T-helper 1 cell treated with Interleukin-12 subunit alpha and Interleukin-12 subunit beta and Interleukin-4 antibody, amounts not matched to agents 30 μg/mL and 1 μg/mL, for 36 hours (primary cell): ENCODE data around the gene CMTM8.
"Not testable (repeated sequence)": the region's sequence is repeated elsewhere in the genome, so short reads cannot be mapped to it uniquely, and the experiment has no call there.

Source experiments
- H3K27ac Mint-ChIP-seq: one replicate; pipeline ENCODE4 v1.8.0; 2021; ENCODE audit warnings: mild to moderate bottlenecking, mixed read lengths
- H3K27me3 Mint-ChIP-seq: one replicate; pipeline ENCODE4 v1.8.0; 2021; ENCODE audit warnings: low read depth, mixed read lengths
- H3K36me3 Mint-ChIP-seq: one replicate; pipeline ENCODE4 v1.8.0; 2021; ENCODE audit warnings: low read depth, mixed read lengths
- H3K4me1 Mint-ChIP-seq: one replicate; pipeline ENCODE4 v1.8.0; 2021; ENCODE audit warnings: low read depth, mixed read lengths
- H3K4me3 Mint-ChIP-seq: one replicate; pipeline ENCODE4 v1.8.0; 2021; ENCODE audit warnings: mild to moderate bottlenecking, moderate library complexity, mixed read lengths
- H3K9me3 Mint-ChIP-seq: one replicate; pipeline ENCODE4 v1.8.0; 2021; ENCODE audit warnings: mixed read lengths

Gene CMTM8

DNA sequence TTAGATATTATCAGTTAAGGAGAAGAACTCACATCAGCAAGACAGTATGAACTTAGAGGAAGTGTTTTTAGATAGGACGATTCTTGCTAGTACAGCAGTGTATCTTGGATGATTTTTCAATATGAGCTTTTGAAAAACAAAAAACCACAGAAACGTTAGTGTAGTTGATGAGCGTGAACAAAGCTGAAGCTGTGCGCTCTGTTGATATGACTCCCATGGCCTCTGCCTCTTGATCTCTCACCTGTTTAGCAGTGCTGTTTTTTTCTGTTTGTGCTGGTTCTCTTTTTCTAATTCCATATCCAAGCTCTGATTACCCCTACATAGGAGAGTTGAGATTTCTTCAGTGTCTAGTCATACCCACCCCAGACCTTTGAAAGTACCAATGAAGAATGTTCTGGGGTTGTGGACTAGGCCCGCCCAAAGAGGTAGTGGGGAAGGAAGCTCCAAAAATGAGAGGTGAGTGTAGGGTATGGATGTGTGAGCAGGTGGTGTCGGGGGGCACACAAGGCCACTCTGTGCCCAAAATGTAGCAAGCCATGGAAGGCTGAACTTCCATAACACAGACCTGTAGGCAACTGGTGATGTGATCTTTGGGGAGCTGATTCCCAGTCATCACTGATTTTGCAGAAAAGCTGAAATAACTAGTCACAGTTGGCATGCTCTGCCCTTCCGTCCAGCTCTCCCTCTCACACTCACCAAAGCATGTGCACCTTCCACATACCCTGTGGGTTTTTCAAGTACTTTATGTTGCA lies 133.2 kb downstream of the CMTM8 start:
- Mint-ChIP-seq H3K36me3 (peaks cover 6% of the 10 kb centered on the region), H3K27ac (peak overlapping the region; percentile 92), H3K4me3 (peak overlapping the region; percentile 32), H3K4me1 (peaks cover 23% of the 10 kb centered on the region), H3K9me3 (no peaks in the 10 kb centered on the region), H3K27me3 (no peaks in the 10 kb centered on the region)

DNA sequence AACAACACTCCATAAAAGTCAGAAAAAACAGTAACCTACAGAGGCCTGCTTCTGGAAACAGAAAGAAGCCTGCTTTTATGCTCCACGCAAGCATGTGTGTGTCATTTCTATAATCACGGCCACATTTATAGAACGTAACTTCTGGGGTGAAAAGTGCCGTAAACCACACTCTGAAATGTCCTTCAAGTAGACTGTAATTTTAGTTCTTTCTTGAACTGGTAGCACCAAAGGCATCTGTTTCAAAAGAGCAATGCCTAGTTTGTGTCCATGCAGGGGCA lies 133.7 kb downstream of the CMTM8 start:
- H3K4me3 Mint-ChIP-seq: no peak overlapping the region

DNA sequence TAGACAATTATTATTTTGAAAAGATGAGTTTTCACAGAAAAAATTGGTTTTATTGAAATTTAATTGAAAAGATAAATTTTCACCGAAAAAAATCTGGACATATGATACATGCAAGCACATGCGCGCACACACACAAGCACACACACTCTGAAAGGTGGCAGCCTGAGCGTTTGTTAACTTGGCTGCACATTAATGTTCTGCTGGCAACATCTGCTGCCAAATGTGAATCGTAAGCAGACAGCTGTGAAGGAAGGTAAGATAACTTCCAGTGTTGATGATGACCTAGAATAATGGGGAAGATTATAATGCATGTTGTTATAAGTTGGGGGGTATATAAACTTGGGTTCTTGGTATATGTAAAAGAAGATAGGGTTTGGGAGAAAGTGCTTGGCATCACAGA lies 134.8 kb downstream of the CMTM8 start:
- no peaks in the 10 kb centered on the region for H3K9me3 Mint-ChIP-seq
- H3K4me3 Mint-ChIP-seq: no peak overlapping the region
- H3K4me1 Mint-ChIP-seq: peaks cover 14% of the 10 kb centered on the region
- peaks cover 2% of the 10 kb centered on the region for H3K27me3 Mint-ChIP-seq
- no peak overlapping the region for H3K27ac Mint-ChIP-seq
- peaks cover 6% of the 10 kb centered on the region for H3K36me3 Mint-ChIP-seq

More for the DNA sequence above, 133.7 kb downstream of the CMTM8 start:
- peaks cover 6% of the 10 kb centered on the region for H3K36me3 Mint-ChIP-seq
- H3K4me1 Mint-ChIP-seq: peaks cover 20% of the 10 kb centered on the region
- H3K9me3 Mint-ChIP-seq: no peaks in the 10 kb centered on the region
- H3K27ac Mint-ChIP-seq: peak overlapping the region; percentile 92
- no peaks in the 10 kb centered on the region for H3K27me3 Mint-ChIP-seq

DNA sequence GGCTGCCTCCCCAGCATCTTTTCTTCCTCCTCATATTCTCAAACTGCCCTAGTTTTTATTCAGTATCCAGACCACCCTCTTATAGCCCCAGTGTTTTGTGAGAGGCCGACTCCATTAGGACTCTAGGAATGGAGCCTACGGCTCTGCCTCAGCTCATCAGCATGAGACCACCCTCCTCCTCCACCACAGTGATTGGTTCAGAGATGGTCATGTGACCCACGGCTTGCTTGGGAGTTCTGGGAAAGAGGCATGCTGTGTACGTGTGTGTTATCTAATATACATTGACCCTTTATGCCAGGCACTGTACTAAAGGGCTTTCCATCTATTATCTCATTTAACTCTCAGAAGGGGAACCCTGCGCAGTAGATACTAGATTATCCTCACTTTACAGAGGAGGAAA lies 135.4 kb downstream of the CMTM8 start:
- peaks cover 2% of the 10 kb centered on the region for H3K27me3 Mint-ChIP-seq
- H3K27ac Mint-ChIP-seq: no peak overlapping the region
- H3K4me1 Mint-ChIP-seq: peaks cover 14% of the 10 kb centered on the region
- no peak overlapping the region for H3K4me3 Mint-ChIP-seq
- peaks cover 6% of the 10 kb centered on the region for H3K36me3 Mint-ChIP-seq
- H3K9me3 Mint-ChIP-seq: no peaks in the 10 kb centered on the region

DNA sequence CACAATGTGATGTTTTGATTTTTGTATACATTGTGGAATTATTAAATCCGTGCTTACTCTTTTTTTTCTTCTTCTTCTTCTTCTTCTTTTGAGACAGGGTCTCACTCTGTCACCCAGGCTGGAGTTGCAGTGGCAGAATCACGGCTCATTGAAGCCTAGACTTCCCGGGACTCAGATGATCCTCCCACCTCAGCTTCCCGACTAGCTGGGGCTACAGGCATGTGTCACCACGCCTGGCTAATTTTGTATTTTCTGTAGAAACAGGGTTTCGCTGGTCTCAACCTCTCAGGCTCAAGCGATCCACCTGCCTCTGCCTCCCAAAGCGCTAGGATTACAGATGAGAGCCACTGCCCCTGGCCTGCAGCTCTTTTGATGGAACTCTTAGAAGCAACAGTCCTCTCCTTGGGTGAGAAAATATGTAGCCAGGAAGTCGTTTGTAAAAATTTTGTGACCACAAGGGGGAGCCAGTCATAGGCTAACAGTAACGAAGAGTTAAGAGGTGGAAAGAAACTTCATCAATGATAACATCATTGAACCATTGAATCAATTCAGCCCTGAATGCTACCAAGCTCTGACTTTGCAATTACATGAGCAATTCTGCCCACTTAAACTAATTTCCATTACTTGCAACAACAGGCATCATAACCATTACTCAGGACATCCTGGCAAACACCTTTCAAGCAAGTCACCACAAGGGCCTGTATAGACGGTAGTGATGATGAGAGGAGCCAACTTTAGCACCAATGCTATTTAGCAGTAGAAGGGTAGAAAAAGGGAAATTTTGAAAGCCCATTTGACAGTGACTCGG lies 136.5 kb downstream of the CMTM8 start:
- peaks cover 14% of the 10 kb centered on the region for H3K4me1 Mint-ChIP-seq
- no peaks in the 10 kb centered on the region for H3K9me3 Mint-ChIP-seq
- H3K4me3 Mint-ChIP-seq: no peak overlapping the region
- H3K27me3 Mint-ChIP-seq: peaks cover 2% of the 10 kb centered on the region
- no peak overlapping the region for H3K27ac Mint-ChIP-seq
- peaks cover 6% of the 10 kb centered on the region for H3K36me3 Mint-ChIP-seq

DNA sequence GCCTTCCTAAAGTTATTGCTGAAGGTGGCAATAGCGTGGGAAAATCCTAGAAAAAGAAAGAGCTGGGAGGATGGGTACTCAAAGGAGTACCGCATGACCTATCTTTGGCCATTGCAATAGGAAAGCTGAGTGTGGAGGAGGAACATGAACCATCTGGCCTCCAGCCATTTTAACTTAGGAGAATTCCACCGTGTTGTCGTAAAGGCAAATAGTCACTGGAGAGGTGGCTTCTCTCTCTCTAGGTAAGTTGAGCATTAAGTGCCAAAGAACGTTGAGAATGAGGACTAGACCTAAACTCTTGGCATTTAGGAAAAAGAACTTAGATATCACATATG lies 137.1 kb downstream of the CMTM8 start:
- peaks cover 14% of the 10 kb centered on the region for H3K4me1 Mint-ChIP-seq
- H3K27me3 Mint-ChIP-seq: peaks cover 2% of the 10 kb centered on the region
- H3K9me3 Mint-ChIP-seq: no peaks in the 10 kb centered on the region
- H3K36me3 Mint-ChIP-seq: peaks cover 6% of the 10 kb centered on the region
- no peak overlapping the region for H3K27ac Mint-ChIP-seq
- H3K4me3 Mint-ChIP-seq: no peak overlapping the region

DNA sequence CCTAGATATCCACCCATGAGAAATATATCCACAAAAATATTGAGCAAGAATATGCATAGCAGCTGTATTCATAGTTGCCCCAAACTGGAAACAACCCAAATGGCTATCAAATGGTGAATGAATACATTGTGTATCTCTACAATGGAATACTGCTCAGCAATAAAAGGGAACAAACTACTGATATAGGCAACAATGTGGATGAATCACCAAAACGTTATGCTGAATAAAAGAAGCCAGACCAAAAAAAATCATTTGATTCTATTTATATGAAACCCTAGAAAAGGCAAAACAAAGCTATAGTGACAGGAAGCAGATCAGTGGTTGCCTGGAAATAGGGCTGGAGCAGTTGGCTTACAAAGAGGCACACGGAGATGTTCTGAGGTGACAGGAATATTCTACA lies 137.6 kb downstream of the CMTM8 start:
- Mint-ChIP-seq H3K4me3 (no peak overlapping the region), H3K27ac (no peak overlapping the region), H3K27me3 (peaks cover 7% of the 10 kb centered on the region), H3K36me3 (peaks cover 6% of the 10 kb centered on the region), H3K4me1 (peaks cover 14% of the 10 kb centered on the region), H3K9me3 (no peaks in the 10 kb centered on the region)

DNA sequence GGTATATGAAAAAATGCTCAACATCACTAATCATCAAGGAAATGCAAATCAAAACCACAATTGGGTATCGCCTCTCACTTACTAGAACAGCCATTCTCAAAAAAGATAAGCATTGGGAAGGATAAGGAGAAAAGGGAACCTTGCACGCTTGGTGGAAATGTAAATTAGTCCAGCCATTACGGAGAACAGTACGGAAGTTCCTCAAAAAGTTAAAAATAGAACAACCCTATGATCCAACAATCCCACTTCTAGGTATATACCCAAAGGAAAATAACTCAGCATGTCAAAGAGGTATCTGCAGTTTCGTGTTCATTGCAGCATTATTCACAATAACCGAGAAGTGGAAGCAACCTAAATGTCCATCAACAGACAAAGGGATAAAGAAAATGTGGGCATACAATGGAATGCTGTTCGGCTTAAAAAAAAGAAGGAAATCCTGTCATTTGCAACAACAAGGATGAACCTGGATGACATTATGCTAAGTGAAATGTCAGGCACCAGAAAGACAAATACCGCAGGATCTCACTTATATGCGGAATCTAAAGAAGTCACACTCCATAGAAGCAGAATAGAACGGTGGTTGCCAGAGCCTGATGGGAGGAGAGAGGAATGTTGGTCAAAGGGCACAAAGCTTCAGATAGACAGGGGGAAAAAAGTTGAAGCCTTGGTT lies 141.5 kb downstream of the CMTM8 start:
- Mint-ChIP-seq H3K4me1 (peaks cover 12% of the 10 kb centered on the region), H3K36me3 (no peaks in the 10 kb centered on the region), H3K27ac (no peak overlapping the region), H3K9me3 (no peaks in the 10 kb centered on the region), H3K27me3 (peaks cover 17% of the 10 kb centered on the region), H3K4me3 (no peak overlapping the region)

DNA sequence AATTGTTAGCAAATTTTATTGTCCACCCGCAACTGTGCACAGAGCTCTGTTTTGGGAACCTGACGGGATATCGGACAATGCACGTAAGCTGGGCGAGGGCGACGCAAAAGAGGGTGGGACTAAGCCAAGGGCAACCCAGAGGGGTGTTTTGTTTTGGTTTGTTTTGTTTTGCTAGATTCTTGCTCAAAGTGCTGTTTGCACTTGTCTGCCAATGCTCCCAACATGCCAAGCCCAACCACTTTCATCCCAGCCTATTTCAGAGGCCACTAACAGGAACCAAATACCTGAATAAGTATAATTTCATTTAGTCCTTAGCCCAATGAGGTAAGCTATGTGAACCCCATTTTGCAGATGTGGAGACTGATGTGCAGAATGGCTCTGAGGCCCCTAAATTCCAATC lies 143.4 kb downstream of the CMTM8 start:
- Mint-ChIP-seq H3K4me3 (no peak overlapping the region), H3K27ac (no peak overlapping the region), H3K36me3 (no peaks in the 10 kb centered on the region), H3K4me1 (peaks cover 7% of the 10 kb centered on the region), H3K27me3 (peaks cover 17% of the 10 kb centered on the region), H3K9me3 (no peaks in the 10 kb centered on the region)

DNA sequence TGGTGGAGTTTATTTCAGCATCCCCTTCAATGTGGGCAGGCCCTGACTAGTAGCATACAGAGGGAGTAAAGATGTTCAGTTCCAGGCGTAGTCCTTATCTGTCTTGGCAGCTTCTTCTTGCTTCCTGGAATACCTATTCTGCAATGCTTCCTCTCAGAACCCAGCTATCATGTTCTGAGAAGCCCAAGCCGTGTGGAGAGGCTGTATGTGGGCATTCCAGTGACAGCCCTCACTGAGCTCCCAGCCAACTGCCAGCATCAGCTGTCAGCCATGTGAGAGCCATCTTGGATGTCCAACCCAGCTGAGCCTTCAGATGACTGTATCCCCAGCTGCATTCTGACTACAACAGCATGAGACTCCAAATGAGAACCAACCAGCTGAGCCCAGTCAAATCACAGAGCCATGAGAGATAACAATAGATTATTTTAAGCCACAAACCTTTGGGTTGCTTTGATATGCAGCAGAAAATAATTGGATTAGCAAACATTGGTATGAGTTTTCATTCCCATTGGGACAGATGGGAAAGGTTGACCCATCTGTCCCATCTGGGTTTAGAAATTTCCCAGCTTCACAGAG lies 144.7 kb downstream of the CMTM8 start:
- H3K27me3 Mint-ChIP-seq: peaks cover 14% of the 10 kb centered on the region
- H3K9me3 Mint-ChIP-seq: no peaks in the 10 kb centered on the region
- H3K4me1 Mint-ChIP-seq: peaks cover 7% of the 10 kb centered on the region
- no peaks in the 10 kb centered on the region for H3K36me3 Mint-ChIP-seq
- H3K27ac Mint-ChIP-seq: no peak overlapping the region
- no peak overlapping the region for H3K4me3 Mint-ChIP-seq

DNA sequence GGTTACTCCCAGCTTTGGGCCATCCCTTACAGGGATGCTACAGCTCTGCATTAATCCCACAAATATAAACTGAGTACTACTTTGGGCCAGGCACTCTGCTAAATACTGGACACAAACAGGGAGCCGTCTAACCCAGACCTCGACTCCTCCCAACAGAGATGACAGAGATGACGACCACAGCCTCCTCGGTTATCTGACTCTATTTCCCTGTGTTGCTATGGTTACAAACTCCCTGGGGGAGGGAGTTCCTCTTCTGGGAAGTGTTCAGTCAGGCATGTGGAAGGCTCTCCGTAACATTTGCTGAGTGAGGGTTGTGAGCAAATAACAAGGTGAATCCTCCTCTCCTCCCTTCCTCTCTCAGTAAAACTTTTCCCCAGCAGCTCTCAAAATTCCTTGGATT lies 146.5 kb downstream of the CMTM8 start:
- no peak overlapping the region for H3K27ac Mint-ChIP-seq
- peaks cover 7% of the 10 kb centered on the region for H3K4me1 Mint-ChIP-seq
- no peaks in the 10 kb centered on the region for H3K36me3 Mint-ChIP-seq
- no peak overlapping the region for H3K4me3 Mint-ChIP-seq
- no peaks in the 10 kb centered on the region for H3K9me3 Mint-ChIP-seq
- H3K27me3 Mint-ChIP-seq: peaks cover 14% of the 10 kb centered on the region

DNA sequence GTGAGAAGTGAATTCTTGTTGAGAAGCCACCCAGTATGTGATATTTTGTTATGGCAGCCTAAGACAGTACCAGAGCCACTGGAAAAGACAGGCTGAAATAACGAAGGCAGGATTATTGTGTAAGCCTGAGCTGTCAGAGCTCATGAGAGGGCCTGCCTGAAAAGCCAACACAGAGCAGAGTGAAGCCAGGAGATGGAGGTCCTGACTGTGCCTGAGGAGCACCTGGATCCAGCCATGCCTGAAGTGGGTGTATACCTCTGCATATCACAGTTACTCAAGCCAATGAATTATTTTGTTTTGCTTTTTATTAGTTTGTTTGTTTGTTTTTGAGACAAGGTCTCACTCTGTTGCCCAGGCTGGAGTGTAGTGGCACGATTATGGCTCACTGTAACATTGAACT lies 149.0 kb downstream of the CMTM8 start:
- peaks cover 4% of the 10 kb centered on the region for H3K27me3 Mint-ChIP-seq
- H3K4me3 Mint-ChIP-seq: no peak overlapping the region
- H3K4me1 Mint-ChIP-seq: peaks cover 15% of the 10 kb centered on the region
- no peak overlapping the region for H3K27ac Mint-ChIP-seq
- H3K36me3 Mint-ChIP-seq: peaks cover 2% of the 10 kb centered on the region
- no peaks in the 10 kb centered on the region for H3K9me3 Mint-ChIP-seq

DNA sequence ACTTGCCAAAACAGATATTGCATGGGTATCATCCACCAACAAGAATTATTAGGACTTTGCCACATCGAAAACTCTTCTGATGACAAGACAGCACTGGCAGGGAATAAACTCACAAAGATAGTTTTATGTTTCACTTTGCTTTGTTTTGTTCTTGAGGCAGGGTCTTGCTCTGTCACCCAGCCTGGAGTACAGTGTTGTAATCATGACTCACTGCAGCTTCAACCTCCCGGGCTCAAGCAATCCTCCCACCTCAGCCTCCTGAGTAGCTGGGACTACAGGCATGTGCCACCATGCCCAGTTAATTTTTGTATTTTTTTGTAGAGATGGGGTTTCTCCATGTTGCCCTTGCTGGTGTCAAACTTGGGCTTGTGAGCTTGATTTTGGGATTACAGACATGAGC lies 151.1 kb downstream of the CMTM8 start:
- H3K4me3 Mint-ChIP-seq: not testable (repeated sequence)
- peaks cover 27% of the 10 kb centered on the region for H3K4me1 Mint-ChIP-seq

DNA sequence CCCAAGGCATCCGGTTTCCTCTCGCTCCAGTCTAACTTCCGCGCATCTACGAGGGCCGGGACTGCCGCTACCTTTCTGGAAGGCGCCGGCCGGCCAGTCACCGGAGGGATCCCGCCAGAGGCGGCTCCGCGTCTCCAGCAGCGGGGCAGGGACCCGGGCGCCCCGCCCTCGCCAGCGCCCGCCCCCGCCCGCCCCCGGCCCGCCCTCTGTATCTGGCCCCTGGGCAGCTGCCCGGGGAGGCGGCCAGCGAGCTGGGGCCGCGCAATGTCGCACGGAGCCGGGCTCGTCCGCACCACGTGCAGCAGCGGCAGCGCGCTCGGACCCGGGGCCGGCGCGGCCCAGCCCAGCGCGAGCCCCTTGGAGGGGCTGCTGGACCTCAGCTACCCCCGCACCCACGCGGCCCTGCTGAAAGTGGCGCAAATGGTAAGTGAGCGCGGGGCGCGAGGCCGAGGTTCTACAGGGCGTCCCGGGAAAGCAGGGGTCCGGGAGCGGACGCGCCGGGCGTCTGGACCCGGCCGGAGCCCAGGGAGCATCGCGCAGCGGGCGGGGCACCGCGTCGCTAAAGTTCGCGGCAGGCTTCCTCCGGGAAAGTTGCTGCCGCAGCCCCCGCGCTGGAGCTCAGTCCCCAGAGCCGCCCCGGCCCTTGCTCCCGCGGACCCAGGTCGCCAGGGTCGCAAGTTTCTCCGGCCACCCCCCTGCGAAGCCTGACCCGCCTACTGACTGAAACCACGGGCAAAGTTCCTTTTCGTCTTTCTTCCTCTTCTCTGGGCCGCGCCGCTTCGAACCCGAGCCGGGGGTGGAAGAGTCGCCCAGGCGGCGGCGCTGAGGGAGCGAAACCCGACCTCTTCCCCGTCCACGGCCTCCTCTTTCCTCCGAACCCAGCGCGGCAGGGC lies 153.4 kb downstream of the CMTM8 start, which contains the start of gene CMTM7:
Gene CMTM7 (plus strand): TSS at position 211 of the 893 bp plus-strand sequence. CDS start 54 bp downstream, at position 265.
- Mint-ChIP-seq H3K4me3 (peak within 1 kb of the TSS; percentile 99), H3K36me3 (peaks cover 19% of the 10 kb centered on the region), H3K27me3 (no peaks in the 10 kb centered on the region), H3K27ac (peak within 1 kb of the TSS; percentile 99), H3K4me1 (peaks cover 46% of the 10 kb centered on the region), H3K9me3 (no peaks in the 10 kb centered on the region)

More for the DNA sequence above, 151.1 kb downstream of the CMTM8 start:
- H3K27ac Mint-ChIP-seq, H3K36me3 Mint-ChIP-seq, H3K9me3 Mint-ChIP-seq, H3K27me3 Mint-ChIP-seq: not testable (repeated sequence)
